Neural cell (in vitro differentiated cells): ENCODE results near the gene MDFIC2. TPM values are rescaled to one million over a fixed set of nuclear protein-coding genes. Genes with fewer than 3 reads are reported as not detected.

Experiments used
- H2AFZ ChIP-seq: fragments of 200-600, 300-800 bp; sonication (generic), shearing (Covaris generic); 2 replicates; pipeline ENCODE4 v1.6.0; 2014; ENCODE audit warnings: low read depth, mild to moderate bottlenecking, antibody characterized with exemption, low read length, moderate library complexity
- H3F3A ChIP-seq: fragments of 200-600 bp; shearing (Covaris generic); 2 replicates; pipeline ENCODE4 v1.6.1; 2016; ENCODE audit warnings: mild to moderate bottlenecking, moderate library complexity, mixed read lengths, antibody characterized with exemption, low read length; ENCODE audit not compliant: insufficient read depth, poor library complexity, severe bottlenecking
- H3K27ac ChIP-seq: fragments of 200-600, 300-800 bp; sonication (generic), shearing (Covaris generic); 2 replicates; pipeline ENCODE4 v1.5.1; 2014; ENCODE audit warnings: mild to moderate bottlenecking, low read length, moderate library complexity
- H3K27me3 ChIP-seq: fragments of 300-800, 200-600 bp; sonication (generic), shearing (Covaris generic); 2 replicates; pipeline ENCODE4 v1.6.0; 2014; ENCODE audit warnings: mild to moderate bottlenecking, low read depth, low read length, moderate library complexity; ENCODE audit not compliant: insufficient read depth
- H3K36me3 ChIP-seq: fragments of 300-800, 200-600 bp; sonication (generic), shearing (Covaris generic); 2 replicates; pipeline ENCODE4 v1.5.1; 2014; ENCODE audit warnings: mild to moderate bottlenecking, antibody characterized with exemption, low read length, moderate library complexity; ENCODE audit not compliant: insufficient read depth
- H3K4me2 ChIP-seq: fragments of 300-800, 200-600 bp; sonication (generic), shearing (Covaris generic); 2 replicates; pipeline ENCODE4 v1.6.0; 2014; ENCODE audit warnings: mild to moderate bottlenecking, low read length
- H3K4me3 ChIP-seq: fragments of 300-800, 200-600 bp; sonication (generic), shearing (Covaris generic); 2 replicates; pipeline ENCODE4 v1.5.1; 2014; ENCODE audit warnings: mild to moderate bottlenecking, low read length, moderate library complexity
- H3K79me2 ChIP-seq: fragments of 200-600 bp; shearing (Covaris generic); replicated peaks from 2 replicates; pipeline ENCODE4 v1.6.0; 2014; ENCODE audit warnings: mild to moderate bottlenecking, low read length, moderate library complexity; ENCODE audit not compliant: insufficient read depth
- H3K9ac ChIP-seq: fragments of 300-800, 200-600 bp; sonication (generic), shearing (Covaris generic); 2 replicates; pipeline ENCODE4 v1.6.1; 2016; ENCODE audit warnings: mild to moderate bottlenecking, low read length, mixed read lengths
- H3K9me2 ChIP-seq: fragments of 200-600 bp; shearing (Covaris generic); 2 replicates; pipeline ENCODE4 v1.6.1; 2016; ENCODE audit warnings: mild to moderate bottlenecking, low read length, mixed read lengths; ENCODE audit not compliant: insufficient read depth
- H3K9me3 ChIP-seq: fragments of 200-600, 300-800 bp; sonication (generic), shearing (Covaris generic); 2 replicates; pipeline ENCODE4 v1.6.1; 2016; ENCODE audit warnings: mild to moderate bottlenecking, mixed run types, low read length, moderate library complexity, mixed read lengths
- H4K20me1 ChIP-seq: fragments of 200-600 bp; shearing (Covaris generic); 2 replicates; pipeline ENCODE4 v1.6.1; 2016; ENCODE audit warnings: mild to moderate bottlenecking, mixed run types; ENCODE audit not compliant: insufficient read depth
- CTCF ChIP-seq: fragments of 450-650 bp; IDR thresholded peaks from 2 replicates; pipeline ENCODE4 v1.5.1; 2014; ENCODE audit warnings: antibody characterized with exemption, mild to moderate bottlenecking, moderate library complexity; ENCODE audit not compliant: poor library complexity, severe bottlenecking
- EP300 ChIP-seq: fragments of 450-650 bp; conservative IDR thresholded peaks from 2 replicates; pipeline ENCODE4 v1.6.1; 2014; ENCODE audit warnings: antibody characterized with exemption, mild to moderate bottlenecking, moderate library complexity; ENCODE audit not compliant: poor library complexity, severe bottlenecking
- EZH2 ChIP-seq: fragments of 200-600, 300-800 bp; shearing (Covaris generic), sonication (generic); IDR thresholded peaks from 2 replicates; pipeline ENCODE4 v1.6.1; 2014; ENCODE audit warnings: antibody characterized with exemption, low read length, borderline replicate concordance, mild to moderate bottlenecking; ENCODE audit not compliant: insufficient read depth, poor library complexity, severe bottlenecking
- MXI1 ChIP-seq: fragments of 450-650 bp; conservative IDR thresholded peaks from 2 replicates; pipeline ENCODE4 v1.6.1; 2014; ENCODE audit warnings: antibody characterized with exemption, mild to moderate bottlenecking; ENCODE audit not compliant: poor library complexity, severe bottlenecking
- POLR2AphosphoS5 ChIP-seq: IDR thresholded peaks from 2 replicates; pipeline ENCODE4 v1.6.1; 2012
- RAD21 ChIP-seq: fragments of 450-650 bp; conservative IDR thresholded peaks from 2 replicates; pipeline ENCODE4 v1.6.1; 2014; ENCODE audit warnings: antibody characterized with exemption, mild to moderate bottlenecking, moderate library complexity
- REST ChIP-seq: IDR thresholded peaks from 2 replicates; pipeline ENCODE4 v1.6.1; 2012; ENCODE audit warnings: borderline replicate concordance
- SMC3 ChIP-seq: fragments of 450-650 bp; conservative IDR thresholded peaks from 2 replicates; pipeline ENCODE4 v1.6.1; 2014; ENCODE audit warnings: antibody characterized with exemption, mild to moderate bottlenecking, moderate library complexity; ENCODE audit not compliant: poor library complexity
- TAF1 ChIP-seq: IDR thresholded peaks from 2 replicates; pipeline ENCODE4 v1.6.1; 2012; ENCODE audit warnings: low read depth
- polyA plus RNA-seq: library from polyadenylated mRNA; depleted of rRNA; stranded (reverse); fragments of >200 nt; gene quantifications from 2 replicates; pipeline ENCODE4 v1.2.3, GENCODE V29; 2014

Gene MDFIC2
- polyA plus RNA-seq, 1 donor from 2014 or later: not detected

DNA sequence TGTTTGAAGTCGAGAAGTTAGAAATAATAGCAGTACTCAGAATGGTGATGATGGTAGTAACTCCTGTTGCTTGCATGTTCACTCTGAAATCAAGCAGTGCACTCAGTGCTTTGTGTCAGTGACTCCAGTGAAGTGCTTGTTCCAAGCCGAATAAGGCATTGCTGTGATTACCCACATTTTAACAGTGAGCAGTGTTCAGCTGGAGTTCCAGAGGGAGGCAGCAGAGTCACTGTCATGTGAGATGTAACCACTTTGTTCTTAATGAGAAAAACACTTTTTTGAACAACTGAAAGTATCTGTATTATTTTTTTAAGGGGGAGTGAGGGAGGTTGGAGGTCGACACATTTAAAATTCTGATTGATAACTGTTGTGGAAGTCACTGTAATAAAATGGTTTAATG, 3.7 kb downstream of the MDFIC2 start:
- H3K36me3 ChIP-seq: no peaks in the 10 kb centered on the region
- H3K27ac ChIP-seq: no peak overlapping the region
- no peaks in the 10 kb centered on the region for H4K20me1 ChIP-seq
- H3K9ac ChIP-seq: no peak overlapping the region
- no peaks in the 10 kb centered on the region for H3K9me2 ChIP-seq
- no peaks in the 10 kb centered on the region for H3K79me2 ChIP-seq
- H3K4me3 ChIP-seq: no peak overlapping the region
- H3F3A ChIP-seq: no peaks in the 10 kb centered on the region
- no peaks in the 10 kb centered on the region for H3K27me3 ChIP-seq
- H3K4me2 ChIP-seq: no peak overlapping the region
- H2AFZ ChIP-seq: no peak overlapping the region
- TF ChIP-seq EP300: no peak
- no peak for TF ChIP-seq EZH2
- peak; percentile 39 for TF ChIP-seq CTCF
- no peak for TF ChIP-seq MXI1
- peak; percentile 26 for TF ChIP-seq RAD21
- TF ChIP-seq POLR2AphosphoS5: no peak
- TF ChIP-seq REST: no peak
- TF ChIP-seq TAF1: no peak
- TF ChIP-seq SMC3: no peak
- no peaks in the 10 kb centered on the region for H3K9me3 ChIP-seq

- H3K79me2 ChIP-seq: no peaks in the 10 kb centered on the region
- H2AFZ ChIP-seq: no peak overlapping the region
- H3K27ac ChIP-seq: no peak overlapping the region
- TF ChIP-seq EZH2: no peak
- no peak for TF ChIP-seq EP300
- no peak for TF ChIP-seq SMC3
- TF ChIP-seq CTCF: no peak
- TF ChIP-seq POLR2AphosphoS5: no peak
- TF ChIP-seq RAD21: no peak
- no peak for TF ChIP-seq MXI1
- TF ChIP-seq TAF1: no peak
- TF ChIP-seq REST: no peak
- H3K36me3 ChIP-seq: no peaks in the 10 kb centered on the region
- no peak overlapping the region for H3K9ac ChIP-seq
- H3K4me2 ChIP-seq: no peak overlapping the region
- H3K9me3 ChIP-seq: no peaks in the 10 kb centered on the region
- H3F3A ChIP-seq: no peaks in the 10 kb centered on the region
- H3K27me3 ChIP-seq: no peaks in the 10 kb centered on the region
- no peaks in the 10 kb centered on the region for H3K9me2 ChIP-seq
- H3K4me3 ChIP-seq: no peak overlapping the region
- H4K20me1 ChIP-seq: no peaks in the 10 kb centered on the region
These were observed 5.7 kb downstream of the MDFIC2 start for GRCh38 chr3:70306736-70307135.
